ENCODE results near the gene ALDH3B1.

Gene ALDH3B1

DNA sequence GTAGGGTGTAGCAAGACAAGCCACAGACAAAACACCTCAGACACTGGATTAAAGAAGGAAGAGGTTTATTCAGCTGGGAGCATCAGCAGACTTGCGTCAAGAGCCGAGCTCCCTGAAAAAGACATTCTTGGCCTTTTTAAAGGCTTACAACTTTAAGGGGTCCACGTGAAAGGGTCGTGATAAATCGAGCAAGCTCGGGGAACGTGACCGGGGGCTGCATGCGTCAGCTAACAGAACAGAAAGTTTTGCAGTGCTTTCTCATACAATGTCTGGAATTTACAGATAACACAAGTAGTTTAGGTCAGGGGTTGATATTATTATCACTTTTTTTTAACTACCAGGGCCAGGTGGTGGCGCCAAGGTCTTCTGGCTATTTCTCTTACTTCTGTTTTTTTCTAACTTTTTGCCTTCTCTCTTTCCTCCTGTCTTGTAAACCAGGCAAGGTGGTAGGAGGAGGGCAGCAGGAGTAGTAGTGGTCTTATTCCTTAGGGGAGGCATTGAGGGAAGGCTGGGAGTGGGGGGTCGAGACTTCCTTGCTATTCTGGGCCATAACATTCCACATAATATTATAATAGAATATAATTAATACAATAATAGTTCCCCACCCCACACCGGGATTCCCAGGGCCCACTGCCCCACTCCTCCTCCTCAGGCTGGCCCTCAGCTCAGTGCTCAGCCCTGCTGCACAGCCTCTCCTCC, 587 bp upstream of the ALDH3B1 start:
- Histone ChIP-seq H3K9ac (ENCODE audit: low read length) (no peak overlapping the region), H3K4me3 (ENCODE audit: low read length) (no peak overlapping the region), H3K36me3 (ENCODE audit: control insufficient read depth, low read depth, low read length) (no peaks in the 10 kb centered on the region), H3K4me1 (ENCODE audit: control insufficient read depth, low read depth, low read length) (peaks cover 11% of the 10 kb centered on the region), H3K9me3 (ENCODE audit: control insufficient read depth, low read depth, low read length) (no peaks in the 10 kb centered on the region), H3K27ac (ENCODE audit: low read length) (no peak overlapping the region), H3K27me3 (ENCODE audit: control insufficient read depth, insufficient read depth, low read length) (no peaks in the 10 kb centered on the region)

DNA sequence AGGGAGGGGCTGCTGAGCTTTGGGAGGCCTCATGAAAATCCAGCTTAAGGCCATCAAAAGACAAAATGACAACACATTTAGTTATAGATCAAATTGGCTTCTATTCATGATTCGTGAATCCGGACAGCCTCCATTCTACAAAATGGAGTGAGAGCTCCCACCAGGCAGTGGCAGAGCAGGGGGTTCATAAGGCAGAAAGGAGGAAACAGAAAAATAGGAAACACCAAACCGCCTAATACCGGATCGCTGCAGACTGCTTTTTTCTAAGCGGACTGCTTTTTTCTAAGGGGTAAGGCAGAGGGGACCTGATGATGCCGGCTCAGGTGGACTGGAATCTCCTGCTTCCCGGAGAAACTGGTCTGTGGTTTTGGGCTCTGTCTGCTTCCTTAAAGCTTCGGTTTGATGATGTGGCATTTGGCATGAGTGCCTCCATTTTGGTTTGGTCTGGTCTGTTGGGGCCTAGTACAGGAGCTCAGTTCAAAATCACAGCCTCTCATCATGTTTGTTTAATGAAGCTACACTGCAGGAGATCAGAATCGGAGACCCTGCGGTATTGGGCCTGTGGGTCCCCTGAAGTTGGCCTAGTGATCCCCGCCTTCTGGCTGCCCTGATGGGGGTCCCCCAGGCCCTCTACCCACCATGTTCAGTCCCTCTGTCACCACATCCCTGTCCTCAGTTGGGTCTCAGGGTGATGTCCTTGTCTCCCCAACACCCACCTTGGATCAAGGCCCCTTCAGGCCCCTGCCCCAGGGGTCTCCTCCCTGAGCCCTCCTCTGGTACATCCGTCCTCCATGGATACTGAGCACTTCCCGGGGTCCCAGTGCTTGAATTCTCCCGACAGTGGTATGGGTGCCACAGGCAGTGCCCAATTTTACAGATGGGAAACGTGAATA, 1.2 kb downstream of the ALDH3B1 start:
- no peaks in the 10 kb centered on the region for H3K27me3 ChIP-seq (ENCODE audit: control insufficient read depth, insufficient read depth, low read length)
- no peaks in the 10 kb centered on the region for H3K36me3 ChIP-seq (ENCODE audit: control insufficient read depth, low read depth, low read length)
- peaks cover 11% of the 10 kb centered on the region for H3K4me1 ChIP-seq (ENCODE audit: control insufficient read depth, low read depth, low read length)
- no peak overlapping the region for H3K4me3 ChIP-seq (ENCODE audit: low read length)
- no peak overlapping the region for H3K27ac ChIP-seq (ENCODE audit: low read length)
- H3K9me3 ChIP-seq (ENCODE audit: control insufficient read depth, low read depth, low read length) = no peaks in the 10 kb centered on the region
- H3K9ac ChIP-seq (ENCODE audit: low read length) = no peak overlapping the region

GRCh38 chr11:68012044-68012842, 2.1 kb downstream of the ALDH3B1 start:
- Histone ChIP-seq H3K9me3 (ENCODE audit: control insufficient read depth, low read depth, low read length) (no peaks in the 10 kb centered on the region), H3K9ac (ENCODE audit: low read length) (no peak overlapping the region), H3K4me1 (ENCODE audit: control insufficient read depth, low read depth, low read length) (peaks cover 11% of the 10 kb centered on the region), H3K27ac (ENCODE audit: low read length) (no peak overlapping the region), H3K27me3 (ENCODE audit: control insufficient read depth, insufficient read depth, low read length) (no peaks in the 10 kb centered on the region), H3K36me3 (ENCODE audit: control insufficient read depth, low read depth, low read length) (no peaks in the 10 kb centered on the region), H3K4me3 (ENCODE audit: low read length) (no peak overlapping the region)

GRCh38 chr11:68012843-68013610, 2.9 kb downstream of the ALDH3B1 start:
- Histone ChIP-seq H3K4me1 (ENCODE audit: control insufficient read depth, low read depth, low read length) (peaks cover 11% of the 10 kb centered on the region), H3K27me3 (ENCODE audit: control insufficient read depth, insufficient read depth, low read length) (no peaks in the 10 kb centered on the region), H3K9ac (ENCODE audit: low read length) (no peak overlapping the region), H3K4me3 (ENCODE audit: low read length) (no peak overlapping the region), H3K36me3 (ENCODE audit: control insufficient read depth, low read depth, low read length) (no peaks in the 10 kb centered on the region), H3K27ac (ENCODE audit: low read length) (no peak overlapping the region), H3K9me3 (ENCODE audit: control insufficient read depth, low read depth, low read length) (no peaks in the 10 kb centered on the region)

DNA sequence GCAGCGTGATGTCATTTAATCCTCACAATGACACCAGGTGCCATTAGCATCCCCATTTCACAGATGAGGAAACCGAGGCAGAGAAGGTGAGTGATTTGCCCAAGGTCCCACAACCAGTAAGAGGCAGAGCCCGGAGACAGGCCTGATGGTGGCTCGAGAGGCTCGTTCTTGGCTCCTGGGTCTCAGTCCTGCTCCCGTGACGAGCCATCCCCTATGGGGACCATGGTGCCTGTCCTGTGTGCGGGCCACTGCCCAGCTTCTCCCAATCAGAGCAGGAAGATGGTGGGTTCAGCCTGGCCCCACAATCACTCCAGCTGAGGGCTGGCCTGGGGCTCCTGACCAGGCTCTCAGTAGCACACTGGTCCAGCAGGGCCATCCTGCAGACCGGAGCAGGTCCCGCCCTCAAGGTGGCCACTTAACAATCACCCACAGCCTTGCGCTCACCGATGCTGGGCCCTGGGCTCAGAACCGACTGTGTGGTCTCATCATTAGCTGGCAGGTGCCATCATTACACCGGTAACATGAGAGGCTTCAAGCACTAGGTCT, 3.6 kb downstream of the ALDH3B1 start:
- Histone ChIP-seq H3K36me3 (ENCODE audit: control insufficient read depth, low read depth, low read length) (no peaks in the 10 kb centered on the region), H3K27ac (ENCODE audit: low read length) (no peak overlapping the region), H3K4me3 (ENCODE audit: low read length) (no peak overlapping the region), H3K9me3 (ENCODE audit: control insufficient read depth, low read depth, low read length) (no peaks in the 10 kb centered on the region), H3K27me3 (ENCODE audit: control insufficient read depth, insufficient read depth, low read length) (no peaks in the 10 kb centered on the region), H3K4me1 (ENCODE audit: control insufficient read depth, low read depth, low read length) (peaks cover 11% of the 10 kb centered on the region), H3K9ac (ENCODE audit: low read length) (no peak overlapping the region)

DNA sequence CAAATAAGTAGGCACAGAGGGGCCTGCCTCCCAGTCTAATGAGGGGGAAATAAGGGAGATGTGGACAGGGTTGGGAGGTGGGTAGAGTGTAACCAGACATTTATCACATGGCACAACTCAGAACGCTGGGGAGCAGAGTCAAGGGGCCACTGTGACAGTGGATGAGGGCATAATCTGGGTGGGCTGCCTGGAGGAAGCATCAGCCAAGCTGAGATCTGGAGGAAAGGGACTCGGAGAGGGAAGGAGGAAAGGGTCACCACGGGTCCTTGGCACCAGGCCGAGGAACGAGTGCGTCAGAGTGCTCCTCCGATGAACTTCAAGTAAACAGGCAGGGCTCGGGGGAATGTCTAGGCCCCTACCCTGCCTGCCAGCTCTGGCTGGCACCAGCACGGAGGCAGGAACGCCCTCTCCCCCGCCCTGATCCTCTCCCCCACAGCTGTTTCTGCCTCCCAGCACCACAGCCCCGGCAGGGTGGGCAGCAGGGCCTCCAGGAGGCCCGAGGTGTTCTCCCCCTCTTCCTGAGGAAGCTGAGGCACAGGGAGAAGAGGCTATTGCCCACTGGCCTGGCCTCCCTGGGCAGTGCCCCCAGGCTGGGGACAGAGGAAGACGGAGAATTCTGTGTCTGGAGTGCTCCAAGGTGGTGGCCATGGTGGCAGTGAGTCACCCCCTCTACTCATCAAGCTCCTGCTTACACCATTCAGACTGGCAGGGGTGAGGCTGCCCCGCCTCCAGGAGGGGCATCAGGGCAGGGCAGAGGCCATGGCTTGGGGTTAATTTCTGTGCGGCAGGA, 4.2 kb downstream of the ALDH3B1 start:
- Histone ChIP-seq H3K9ac (ENCODE audit: low read length) (no peak overlapping the region), H3K4me3 (ENCODE audit: low read length) (no peak overlapping the region), H3K36me3 (ENCODE audit: control insufficient read depth, low read depth, low read length) (no peaks in the 10 kb centered on the region), H3K9me3 (ENCODE audit: control insufficient read depth, low read depth, low read length) (no peaks in the 10 kb centered on the region), H3K4me1 (ENCODE audit: control insufficient read depth, low read depth, low read length) (peaks cover 11% of the 10 kb centered on the region), H3K27me3 (ENCODE audit: control insufficient read depth, insufficient read depth, low read length) (no peaks in the 10 kb centered on the region), H3K27ac (ENCODE audit: low read length) (no peak overlapping the region)

DNA sequence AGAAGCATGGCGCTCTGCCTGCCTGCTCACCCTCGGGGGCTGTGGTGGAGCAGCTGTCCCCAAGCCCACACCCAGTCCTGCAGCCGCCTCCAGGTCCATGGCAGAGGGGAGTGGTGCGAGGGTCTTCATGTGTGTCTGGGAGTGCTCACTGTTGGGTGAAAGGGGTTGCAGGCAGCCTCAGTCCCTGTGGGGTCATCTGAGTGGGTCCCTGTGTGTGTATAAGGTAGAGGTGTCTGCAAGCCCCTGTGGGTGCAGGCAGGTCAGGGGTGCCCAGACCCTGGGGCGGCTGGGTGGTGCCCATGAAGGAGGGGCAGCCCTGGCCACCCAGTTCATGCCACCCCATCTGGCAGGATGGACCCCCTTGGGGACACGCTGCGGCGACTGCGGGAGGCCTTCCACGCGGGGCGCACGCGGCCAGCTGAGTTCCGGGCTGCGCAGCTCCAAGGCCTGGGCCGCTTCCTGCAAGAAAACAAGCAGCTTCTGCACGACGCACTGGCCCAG, 4.9 kb downstream of the ALDH3B1 start:
- Histone ChIP-seq H3K27me3 (ENCODE audit: control insufficient read depth, insufficient read depth, low read length) (no peaks in the 10 kb centered on the region), H3K9me3 (ENCODE audit: control insufficient read depth, low read depth, low read length) (no peaks in the 10 kb centered on the region), H3K4me1 (ENCODE audit: control insufficient read depth, low read depth, low read length) (peaks cover 10% of the 10 kb centered on the region), H3K9ac (ENCODE audit: low read length) (no peak overlapping the region), H3K27ac (ENCODE audit: low read length) (no peak overlapping the region), H3K36me3 (ENCODE audit: control insufficient read depth, low read depth, low read length) (no peaks in the 10 kb centered on the region), H3K4me3 (ENCODE audit: low read length) (no peak overlapping the region)

- no peak overlapping the region for H3K27ac ChIP-seq (ENCODE audit: low read length)
- H3K9me3 ChIP-seq (ENCODE audit: control insufficient read depth, low read depth, low read length) = no peaks in the 10 kb centered on the region
- H3K4me1 ChIP-seq (ENCODE audit: control insufficient read depth, low read depth, low read length) = peaks cover 6% of the 10 kb centered on the region
- no peak overlapping the region for H3K4me3 ChIP-seq (ENCODE audit: low read length)
- H3K9ac ChIP-seq (ENCODE audit: low read length) = no peak overlapping the region
- no peaks in the 10 kb centered on the region for H3K27me3 ChIP-seq (ENCODE audit: control insufficient read depth, insufficient read depth, low read length)
- H3K36me3 ChIP-seq (ENCODE audit: control insufficient read depth, low read depth, low read length) = no peaks in the 10 kb centered on the region
These were observed 5.3 kb downstream of the ALDH3B1 start for GRCh38 chr11:68015467-68015866.

DNA sequence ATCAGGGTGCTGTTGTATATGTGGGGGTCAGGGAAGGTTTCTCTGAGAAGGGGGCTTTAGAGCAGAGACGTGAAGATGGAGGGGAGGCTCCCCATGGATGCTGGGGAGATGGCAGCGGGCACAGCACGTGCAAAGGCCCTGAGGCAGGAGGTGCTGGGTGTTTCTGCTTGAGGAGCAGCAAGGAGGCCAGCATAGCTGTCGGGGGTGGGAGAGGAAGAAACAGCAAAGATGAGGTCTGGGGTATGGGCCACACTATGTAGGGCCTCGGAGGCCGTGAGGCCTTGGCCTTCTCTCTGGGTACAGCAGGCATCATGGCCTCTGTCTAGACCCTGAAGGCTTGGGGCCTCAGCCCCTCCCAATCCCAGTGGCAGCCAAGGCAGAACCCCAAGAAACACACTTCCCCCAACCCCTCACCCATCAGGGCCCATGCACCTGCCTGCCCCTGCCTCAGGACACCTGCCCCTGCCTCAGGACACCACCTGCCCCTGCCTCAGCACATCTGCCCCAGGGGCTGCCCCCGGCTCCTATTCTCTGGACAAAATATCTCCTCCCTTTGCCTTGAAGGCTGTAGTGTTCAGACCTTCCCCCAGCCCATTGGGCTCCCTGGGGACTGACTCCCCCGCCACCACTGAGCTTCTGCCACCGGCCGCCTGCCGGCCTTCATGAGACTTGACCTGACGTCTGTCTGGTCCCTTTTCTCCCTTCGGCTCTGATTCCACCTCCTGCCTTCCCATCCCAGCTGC, 6.2 kb downstream of the ALDH3B1 start:
- Histone ChIP-seq H3K9ac (ENCODE audit: low read length) (no peak overlapping the region), H3K4me1 (ENCODE audit: control insufficient read depth, low read depth, low read length) (no peaks in the 10 kb centered on the region), H3K27me3 (ENCODE audit: control insufficient read depth, insufficient read depth, low read length) (no peaks in the 10 kb centered on the region), H3K36me3 (ENCODE audit: control insufficient read depth, low read depth, low read length) (no peaks in the 10 kb centered on the region), H3K4me3 (ENCODE audit: low read length) (no peak overlapping the region), H3K27ac (ENCODE audit: low read length) (no peak overlapping the region), H3K9me3 (ENCODE audit: control insufficient read depth, low read depth, low read length) (no peaks in the 10 kb centered on the region)
